Measurements from ENCODE around the gene DGKH. TPM values are rescaled to one million over a fixed set of nuclear protein-coding genes. Genes with fewer than 3 reads are reported as not detected.

Gene DGKH
- total and polyA plus RNA-seq, 10 of the 15 experiments (the other 5 are each of a cell fraction or from before 2014, with no cell fraction given) = 1.3 to 15.2 (median 7.3) TPM

DNA sequence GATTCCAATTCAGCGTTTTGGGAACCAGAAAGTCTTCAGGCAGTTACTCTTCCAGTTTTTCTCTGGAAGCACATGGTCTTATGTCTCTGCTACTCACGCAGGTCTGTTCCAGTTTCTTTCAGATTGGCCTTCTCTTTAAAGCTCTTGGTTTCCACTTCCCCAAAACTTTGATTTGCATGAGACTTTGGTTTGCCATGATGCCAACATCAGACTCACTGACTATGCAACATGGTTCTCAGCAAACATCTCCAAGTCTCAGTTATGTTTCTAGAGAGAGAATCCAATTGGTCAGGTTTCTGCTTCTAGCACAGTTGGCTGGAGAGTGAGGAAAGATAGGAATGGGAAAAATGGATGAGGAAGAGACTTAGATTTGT lies 226.6 kb downstream of the DGKH start (continued):
- TF ChIP-seq CBFB (IDR thresholded peaks at IDR 0.05; ENCODE audit: low read depth) (0 out of 2 replicates have a peak, but pooled peaks have one; percentile 15), NR2C1 (IDR thresholded peaks at IDR 0.05) (no peak), SKIL (IDR thresholded peaks at IDR 0.05; ENCODE audit: low read depth, poor library complexity, severe bottlenecking) (no peak), HDAC2 (IDR thresholded peaks at IDR 0.05) (no peak), GATAD2B (conservative IDR thresholded peaks at IDR 0.05; ENCODE audit: low read depth) (no peak), ATF2 (IDR thresholded peaks at IDR 0.05; ENCODE audit: low read length) (peak; percentile 28; the same call in 1 of the 2 replicates), SIN3A (IDR thresholded peaks at IDR 0.05; ENCODE audit: low read depth, low read length) (peak; percentile 44; the same call in 1 of the 2 replicates), PKNOX1 (IDR thresholded peaks at IDR 0.05) (peak; percentile 13; the same call in 1 of the 2 replicates), HDAC6 (IDR thresholded peaks at IDR 0.05; ENCODE audit: unreplicated experiment) (no peak), BCLAF1 (IDR thresholded peaks at IDR 0.05) (no peak)
- TF ChIP-seq, protein P1, sequence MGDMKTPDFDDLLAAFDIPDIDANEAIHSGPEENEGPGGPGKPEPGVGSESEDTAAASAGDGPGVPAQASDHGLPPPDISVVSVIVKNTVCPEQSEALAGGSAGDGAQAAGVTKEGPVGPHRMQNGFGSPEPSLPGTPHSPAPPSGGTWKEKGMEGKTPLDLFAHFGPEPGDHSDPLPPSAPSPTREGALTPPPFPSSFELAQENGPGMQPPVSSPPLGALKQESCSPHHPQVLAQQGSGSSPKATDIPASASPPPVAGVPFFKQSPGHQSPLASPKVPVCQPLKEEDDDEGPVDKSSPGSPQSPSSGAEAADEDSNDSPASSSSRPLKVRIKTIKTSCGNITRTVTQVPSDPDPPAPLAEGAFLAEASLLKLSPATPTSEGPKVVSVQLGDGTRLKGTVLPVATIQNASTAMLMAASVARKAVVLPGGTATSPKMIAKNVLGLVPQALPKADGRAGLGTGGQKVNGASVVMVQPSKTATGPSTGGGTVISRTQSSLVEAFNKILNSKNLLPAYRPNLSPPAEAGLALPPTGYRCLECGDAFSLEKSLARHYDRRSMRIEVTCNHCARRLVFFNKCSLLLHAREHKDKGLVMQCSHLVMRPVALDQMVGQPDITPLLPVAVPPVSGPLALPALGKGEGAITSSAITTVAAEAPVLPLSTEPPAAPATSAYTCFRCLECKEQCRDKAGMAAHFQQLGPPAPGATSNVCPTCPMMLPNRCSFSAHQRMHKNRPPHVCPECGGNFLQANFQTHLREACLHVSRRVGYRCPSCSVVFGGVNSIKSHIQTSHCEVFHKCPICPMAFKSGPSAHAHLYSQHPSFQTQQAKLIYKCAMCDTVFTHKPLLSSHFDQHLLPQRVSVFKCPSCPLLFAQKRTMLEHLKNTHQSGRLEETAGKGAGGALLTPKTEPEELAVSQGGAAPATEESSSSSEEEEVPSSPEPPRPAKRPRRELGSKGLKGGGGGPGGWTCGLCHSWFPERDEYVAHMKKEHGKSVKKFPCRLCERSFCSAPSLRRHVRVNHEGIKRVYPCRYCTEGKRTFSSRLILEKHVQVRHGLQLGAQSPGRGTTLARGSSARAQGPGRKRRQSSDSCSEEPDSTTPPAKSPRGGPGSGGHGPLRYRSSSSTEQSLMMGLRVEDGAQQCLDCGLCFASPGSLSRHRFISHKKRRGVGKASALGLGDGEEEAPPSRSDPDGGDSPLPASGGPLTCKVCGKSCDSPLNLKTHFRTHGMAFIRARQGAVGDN (IDR thresholded peaks at IDR 0.05) = peak; percentile 82
- TF ChIP-seq, protein P2, sequence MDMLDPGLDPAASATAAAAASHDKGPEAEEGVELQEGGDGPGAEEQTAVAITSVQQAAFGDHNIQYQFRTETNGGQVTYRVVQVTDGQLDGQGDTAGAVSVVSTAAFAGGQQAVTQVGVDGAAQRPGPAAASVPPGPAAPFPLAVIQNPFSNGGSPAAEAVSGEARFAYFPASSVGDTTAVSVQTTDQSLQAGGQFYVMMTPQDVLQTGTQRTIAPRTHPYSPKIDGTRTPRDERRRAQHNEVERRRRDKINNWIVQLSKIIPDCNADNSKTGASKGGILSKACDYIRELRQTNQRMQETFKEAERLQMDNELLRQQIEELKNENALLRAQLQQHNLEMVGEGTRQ (IDR thresholded peaks at IDR 0.05; ENCODE audit: borderline replicate concordance, low read depth, low read length) = no peak; the same call in 1 of the 2 replicates
- TF ChIP-seq, protein P3, sequence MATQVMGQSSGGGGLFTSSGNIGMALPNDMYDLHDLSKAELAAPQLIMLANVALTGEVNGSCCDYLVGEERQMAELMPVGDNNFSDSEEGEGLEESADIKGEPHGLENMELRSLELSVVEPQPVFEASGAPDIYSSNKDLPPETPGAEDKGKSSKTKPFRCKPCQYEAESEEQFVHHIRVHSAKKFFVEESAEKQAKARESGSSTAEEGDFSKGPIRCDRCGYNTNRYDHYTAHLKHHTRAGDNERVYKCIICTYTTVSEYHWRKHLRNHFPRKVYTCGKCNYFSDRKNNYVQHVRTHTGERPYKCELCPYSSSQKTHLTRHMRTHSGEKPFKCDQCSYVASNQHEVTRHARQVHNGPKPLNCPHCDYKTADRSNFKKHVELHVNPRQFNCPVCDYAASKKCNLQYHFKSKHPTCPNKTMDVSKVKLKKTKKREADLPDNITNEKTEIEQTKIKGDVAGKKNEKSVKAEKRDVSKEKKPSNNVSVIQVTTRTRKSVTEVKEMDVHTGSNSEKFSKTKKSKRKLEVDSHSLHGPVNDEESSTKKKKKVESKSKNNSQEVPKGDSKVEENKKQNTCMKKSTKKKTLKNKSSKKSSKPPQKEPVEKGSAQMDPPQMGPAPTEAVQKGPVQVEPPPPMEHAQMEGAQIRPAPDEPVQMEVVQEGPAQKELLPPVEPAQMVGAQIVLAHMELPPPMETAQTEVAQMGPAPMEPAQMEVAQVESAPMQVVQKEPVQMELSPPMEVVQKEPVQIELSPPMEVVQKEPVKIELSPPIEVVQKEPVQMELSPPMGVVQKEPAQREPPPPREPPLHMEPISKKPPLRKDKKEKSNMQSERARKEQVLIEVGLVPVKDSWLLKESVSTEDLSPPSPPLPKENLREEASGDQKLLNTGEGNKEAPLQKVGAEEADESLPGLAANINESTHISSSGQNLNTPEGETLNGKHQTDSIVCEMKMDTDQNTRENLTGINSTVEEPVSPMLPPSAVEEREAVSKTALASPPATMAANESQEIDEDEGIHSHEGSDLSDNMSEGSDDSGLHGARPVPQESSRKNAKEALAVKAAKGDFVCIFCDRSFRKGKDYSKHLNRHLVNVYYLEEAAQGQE (IDR thresholded peaks at IDR 0.05; ENCODE audit: low read depth, low read length) = no peak
